Activated gamma-delta T cell (primary cell): ENCODE measurements around the gene DAAM2.

Experiments
- DNase-seq: peaks from one replicate; lab custom pipeline; 2025; lab: John Stamatoyannopoulos, UW

DAAM2 gene

GRCh38 chr6:39787322-39787721 lies 4.9 kb upstream of the DAAM2 start:
- DNase-seq: no peak

- no peak for DNase-seq
Observed at GRCh38 chr6:39790772-39791171, 1.4 kb upstream of the DAAM2 start.

GRCh38 chr6:39791311-39791710 lies 865 bp upstream of the DAAM2 start:
- no peak for DNase-seq

GRCh38 chr6:39792540-39793450 lies 619 bp downstream of the DAAM2 start:
- no peak for DNase-seq

GRCh38 chr6:39793516-39793915 lies 1.3 kb downstream of the DAAM2 start:
- DNase-seq: no peak

GRCh38 chr6:39794231-39794630 lies 2.1 kb downstream of the DAAM2 start:
- DNase-seq: no peak

GRCh38 chr6:39797751-39798150 lies 5.6 kb downstream of the DAAM2 start:
- no peak for DNase-seq

- DNase-seq: no peak
Observed at GRCh38 chr6:39800034-39801032, 8.2 kb downstream of the DAAM2 start.

GRCh38 chr6:39801456-39802251 lies 9.5 kb downstream of the DAAM2 start:
- DNase-seq: no peak

- DNase-seq: no peak
Observed at GRCh38 chr6:39803872-39804271, 11.7 kb downstream of the DAAM2 start.

GRCh38 chr6:39804466-39805065 lies 12.4 kb downstream of the DAAM2 start:
- no peak for DNase-seq

- DNase-seq: no peak
Observed at GRCh38 chr6:39806278-39806677, 14.1 kb downstream of the DAAM2 start.

- no peak for DNase-seq
Observed at GRCh38 chr6:39808346-39808745, 16.2 kb downstream of the DAAM2 start.

GRCh38 chr6:39808964-39809363 lies 16.8 kb downstream of the DAAM2 start:
- no peak for DNase-seq

GRCh38 chr6:39811835-39812345 lies 19.7 kb downstream of the DAAM2 start:
- no peak for DNase-seq

- DNase-seq: no peak
Observed at GRCh38 chr6:39812496-39812852, 20.3 kb downstream of the DAAM2 start.

- DNase-seq: no peak
Observed at GRCh38 chr6:39812853-39813533, 20.8 kb downstream of the DAAM2 start.

- DNase-seq: no peak
Observed at GRCh38 chr6:39814236-39814635, 22.1 kb downstream of the DAAM2 start.

- no peak for DNase-seq
Observed at GRCh38 chr6:39815356-39815755, 23.2 kb downstream of the DAAM2 start.

- DNase-seq: no peak
Observed at GRCh38 chr6:39816747-39817146, 24.6 kb downstream of the DAAM2 start.

- no peak for DNase-seq
Observed at GRCh38 chr6:39818695-39819094, 26.5 kb downstream of the DAAM2 start.
